SK-N-SH (cell line): ENCODE measurements around the gene ARHGEF28. TPM values are rescaled to one million over a fixed set of nuclear protein-coding genes. Genes with fewer than 3 reads are reported as not detected.
A peak's percentile ranks its signal among the peaks of the same experiment; 100 is the strongest.

Source experiments
- CTCF ChIA-PET: fragments of 300-600, 350-600 bp; formaldehyde crosslinking; extraction: SDS; loops from one replicate; lab custom pipeline; 2021; lab: Yijun Ruan, JAX
- POLR2A ChIA-PET: fragments of 350-600 bp; sonication (Branson Sonifier 250); formaldehyde crosslinking; extraction: SDS; loops from one replicate; lab custom pipeline; 2020; ENCODE audit warnings: antibody characterized with exemption, inconsistent platforms; lab: Yijun Ruan, JAX
- DNase-seq: peaks from one replicate; pipeline ENCODE4 v3.0.0; 2012
- H2AFZ ChIP-seq: fragments of 200-600 bp; sonication (generic); 2 replicates; pipeline ENCODE4 v1.8.1; 2016; ENCODE audit warnings: antibody characterized with exemption, mild to moderate bottlenecking, low read depth
- H3F3A ChIP-seq: fragments of 200-600 bp; sonication (generic); replicated peaks from 2 replicates; pipeline ENCODE3; 2016; ENCODE audit warnings: antibody characterized with exemption, mild to moderate bottlenecking; ENCODE audit not compliant: insufficient read depth
- H3K27ac ChIP-seq, 2 experiments: fragments of 200-500 bp in 1 of 2; fragments of 200-600 bp in 1 of 2; sonication (Bioruptor generic) in 1 of 2; sonication (generic), shearing (Covaris generic) in 1 of 2; 2 replicates each; pipeline versions ENCODE4 v1.5.1 to v1.6.1; 2014 to 2016; ENCODE audit warnings: low read depth in 2 of 2, inconsistent platforms in 1 of 2, low read length in 1 of 2, mild to moderate bottlenecking in 1 of 2, mixed read lengths in 1 of 2
- H3K27me3 ChIP-seq: fragments of 200-600 bp; sonication (generic), shearing (Covaris generic); 2 replicates; pipeline ENCODE4 v1.6.1; 2016; ENCODE audit warnings: mixed run types; ENCODE audit not compliant: insufficient read depth
- H3K36me3 ChIP-seq, 2 experiments: fragments of 200-500 bp in 1 of 2; fragments of 200-600 bp in 1 of 2; sonication (Bioruptor generic) in 1 of 2; sonication (generic) in 1 of 2; replicated peaks in 1 of 2; 2 replicates each; pipeline versions ENCODE3 to v1.5.1; 2014 to 2016; ENCODE audit warnings: low read length in 1 of 2, mild to moderate bottlenecking in 1 of 2; ENCODE audit not compliant: insufficient read depth in 2 of 2, control insufficient read depth in 1 of 2
- H3K4me1 ChIP-seq, 2 experiments: fragments of 200-500 bp in 1 of 2; fragments of 200-600 bp in 1 of 2; sonication (Bioruptor generic) in 1 of 2; sonication (generic), shearing (Covaris generic) in 1 of 2; 2 replicates each; pipeline versions ENCODE4 v1.5.1 to v1.6.1; 2014 to 2016; ENCODE audit warnings: low read depth in 1 of 2, low read length in 1 of 2, mixed run types in 1 of 2; ENCODE audit not compliant: insufficient read depth in 2 of 2, control insufficient read depth in 1 of 2
- H3K4me2 ChIP-seq: fragments of 200-600 bp; sonication (generic), shearing (Covaris generic); 2 replicates; pipeline ENCODE4 v1.6.1; 2017; ENCODE audit warnings: mixed run types
- H3K4me3 ChIP-seq, 2 experiments: fragments of 200-500 bp in 1 of 2; fragments of 200-600 bp in 1 of 2; sonication (Bioruptor generic) in 1 of 2; sonication (generic), shearing (Covaris generic) in 1 of 2; 2 replicates each; pipeline versions ENCODE4 v1.5.1 to v1.8.1; 2014 to 2016; ENCODE audit warnings: low read depth in 2 of 2, inconsistent platforms in 1 of 2, low read length in 1 of 2, mild to moderate bottlenecking in 1 of 2, mixed read lengths in 1 of 2, moderate library complexity in 1 of 2
- H3K79me2 ChIP-seq: fragments of 200-600 bp; sonication (generic); 2 replicates; pipeline ENCODE4 v1.8.1; 2017; ENCODE audit warnings: mild to moderate bottlenecking; ENCODE audit not compliant: insufficient read depth
- H3K9ac ChIP-seq: fragments of 200-600 bp; sonication (generic); 2 replicates; pipeline ENCODE4 v1.6.1; 2017; ENCODE audit warnings: mixed run types
- H3K9me2 ChIP-seq: fragments of 200-600 bp; sonication (generic); 2 replicates; pipeline ENCODE4 v1.6.1; 2017; ENCODE audit warnings: mixed run types
- H3K9me3 ChIP-seq: fragments of 200-600 bp; sonication (generic); 2 replicates; pipeline ENCODE4 v1.6.1; 2017; ENCODE audit warnings: mixed run types, mild to moderate bottlenecking, moderate library complexity
- H4K20me1 ChIP-seq: fragments of 200-600 bp; sonication (generic); 2 replicates; pipeline ENCODE4 v1.6.1; 2017; ENCODE audit warnings: mild to moderate bottlenecking, mixed run types; ENCODE audit not compliant: insufficient read depth
- MAX ChIP-seq: IDR thresholded peaks from 2 replicates; pipeline ENCODE4 v1.4.0; 2012; ENCODE audit warnings: low read depth
- MEF2A ChIP-seq: IDR thresholded peaks from 2 replicates; pipeline ENCODE4 v1.4.0; 2012; ENCODE audit warnings: low read depth, borderline replicate concordance
- POLR2AphosphoS5 ChIP-seq: IDR thresholded peaks from 2 replicates; pipeline ENCODE4 v1.6.1; 2012; ENCODE audit warnings: low read depth, low read length
- REST ChIP-seq: IDR thresholded peaks from 2 replicates; pipeline ENCODE4 v1.6.1; 2012; ENCODE audit warnings: mild to moderate bottlenecking, low read depth, low read length, moderate library complexity
- whole genome bisulfite sequencing: methylation state at CpG from one replicate; pipeline ENCODE4 v1.1.6; 2017; ENCODE audit warnings: low lambda C conversion rate; 5-methylcytosine and 5-hydroxymethylcytosine counted together
- polyA plus RNA-seq, 3 experiments: library from polyadenylated mRNA; depleted of rRNA; stranded (reverse); fragments of >200 nt; gene quantifications; 2 replicates each; pipeline ENCODE4 v1.2.3, GENCODE V29; 2012
- TF ChIP-seq, protein P1 (sequence below): fragments of 150-350 bp; IDR thresholded peaks from 2 replicates; pipeline ENCODE4 v1.6.1; 2016; ENCODE audit warnings: mild to moderate bottlenecking, low read depth, low read length
- TF ChIP-seq, protein P2 (sequence below): fragments of 200-600 bp; sonication (generic); IDR thresholded peaks from 2 replicates; pipeline ENCODE4 v1.6.1; 2017; ENCODE audit warnings: antibody characterized with exemption, mild to moderate bottlenecking, moderate library complexity

ARHGEF28 gene
- polyA plus RNA-seq, 1 of the 3 experiments (the other 2 are of a cell fraction): 4.2 TPM

DNA sequence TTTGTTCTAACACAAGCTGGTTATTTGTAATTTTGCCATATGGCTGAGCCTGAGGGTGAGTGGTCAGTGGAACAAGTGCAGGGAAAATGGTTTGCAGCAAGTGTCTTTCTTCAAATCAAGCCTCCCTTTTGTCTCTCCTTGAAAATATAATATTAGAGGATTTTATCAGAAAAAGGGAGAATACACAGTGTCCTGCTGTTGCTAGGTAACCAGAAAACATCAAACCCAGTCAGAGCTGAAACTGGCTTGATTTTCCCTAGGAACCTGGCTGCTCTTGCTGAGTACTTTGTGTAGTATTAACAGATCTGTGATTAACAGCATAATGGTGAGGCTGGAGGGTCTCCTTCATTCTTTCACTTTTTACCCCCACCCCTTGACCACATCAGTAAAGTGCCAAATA lies 314.0 kb downstream of the ARHGEF28 start (continued):
- TF ChIP-seq REST (no peak), POLR2AphosphoS5 (no peak)

DNA sequence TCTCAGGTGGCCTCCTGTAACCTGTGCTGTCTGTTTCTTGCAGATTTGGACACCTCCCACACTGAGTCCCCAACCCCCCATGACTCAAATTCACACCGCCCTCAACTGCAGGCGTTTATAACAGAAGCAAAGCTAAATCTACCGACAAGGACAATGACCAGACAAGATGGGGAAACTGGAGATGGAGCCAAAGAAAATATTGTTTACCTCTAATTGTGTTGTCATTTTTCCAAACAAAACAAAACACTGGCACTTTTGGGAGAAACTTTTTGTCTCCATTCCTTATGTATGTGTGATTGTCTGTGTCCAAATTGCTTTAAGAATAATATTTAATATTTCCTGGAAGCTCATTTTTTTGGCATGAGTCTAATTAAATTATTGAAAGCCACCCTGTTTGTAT lies 314.8 kb downstream of the ARHGEF28 start:
- CTCF ChIA-PET: interaction anchor here (1.0 to 1.5 kb wide), 4 partner anchors 9 to 706 kb away, joined by 3 to 4 read pairs (median 3); no protein-coding TSS in a partner anchor
- H3K9me2 ChIP-seq: no peaks in the 10 kb centered on the region
- no peak overlapping the region for H3K9ac ChIP-seq
- no peaks in the 10 kb centered on the region for H4K20me1 ChIP-seq
- peaks cover 8% of the 10 kb centered on the region for H3F3A ChIP-seq
- H3K27ac ChIP-seq: peak overlapping the region in 1 of 2 experiments; percentile 94; a peak in 2 of 4 replicates
- 62% methylated on average over 3 of the region's 3 CpGs for WGBS
- no peaks in the 10 kb centered on the region for H3K9me3 ChIP-seq
- peaks cover 0 to 3% of the 10 kb centered on the region in 2 experiments; a peak in 1 of 4 replicates for H3K4me1 ChIP-seq
- no peaks in the 10 kb centered on the region for H3K27me3 ChIP-seq
- no peak overlapping the region for H3K4me3 ChIP-seq
- POLR2A ChIA-PET: no interaction called here
- no peak overlapping the region for H2AFZ ChIP-seq
- no peaks in the 10 kb centered on the region for H3K79me2 ChIP-seq
- H3K36me3 ChIP-seq: peaks cover 0 to 6% of the 10 kb centered on the region in 2 experiments
- no peak overlapping the region for H3K4me2 ChIP-seq
- TF ChIP-seq, protein P1, sequence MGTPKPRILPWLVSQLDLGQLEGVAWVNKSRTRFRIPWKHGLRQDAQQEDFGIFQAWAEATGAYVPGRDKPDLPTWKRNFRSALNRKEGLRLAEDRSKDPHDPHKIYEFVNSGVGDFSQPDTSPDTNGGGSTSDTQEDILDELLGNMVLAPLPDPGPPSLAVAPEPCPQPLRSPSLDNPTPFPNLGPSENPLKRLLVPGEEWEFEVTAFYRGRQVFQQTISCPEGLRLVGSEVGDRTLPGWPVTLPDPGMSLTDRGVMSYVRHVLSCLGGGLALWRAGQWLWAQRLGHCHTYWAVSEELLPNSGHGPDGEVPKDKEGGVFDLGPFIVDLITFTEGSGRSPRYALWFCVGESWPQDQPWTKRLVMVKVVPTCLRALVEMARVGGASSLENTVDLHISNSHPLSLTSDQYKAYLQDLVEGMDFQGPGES: no peak
- no peak for DNase-seq

- CTCF ChIA-PET: no interaction called here
- DNase-seq: no peak
- no peaks in the 10 kb centered on the region for H3K27me3 ChIP-seq
- no peaks in the 10 kb centered on the region for H3K9me2 ChIP-seq
- 67% methylated on average over 1 of the region's 1 CpG for WGBS
- POLR2A ChIA-PET: no interaction called here
- H3K36me3 ChIP-seq: peaks cover 0 to 6% of the 10 kb centered on the region in 2 experiments
- no peaks in the 10 kb centered on the region for H3K79me2 ChIP-seq
- H3K4me1 ChIP-seq: peaks cover 0 to 3% of the 10 kb centered on the region in 2 experiments; a peak in 2 of 4 replicates
- H3K4me2 ChIP-seq: no peak overlapping the region
- H3K9ac ChIP-seq: no peak overlapping the region
- peaks cover 5% of the 10 kb centered on the region for H3F3A ChIP-seq
- no peak overlapping the region for H3K4me3 ChIP-seq
- H2AFZ ChIP-seq: no peak overlapping the region
- H4K20me1 ChIP-seq: no peaks in the 10 kb centered on the region
- no peak overlapping the region for H3K27ac ChIP-seq
- TF ChIP-seq REST: no peak
- TF ChIP-seq MAX: no peak
- TF ChIP-seq, protein P2, sequence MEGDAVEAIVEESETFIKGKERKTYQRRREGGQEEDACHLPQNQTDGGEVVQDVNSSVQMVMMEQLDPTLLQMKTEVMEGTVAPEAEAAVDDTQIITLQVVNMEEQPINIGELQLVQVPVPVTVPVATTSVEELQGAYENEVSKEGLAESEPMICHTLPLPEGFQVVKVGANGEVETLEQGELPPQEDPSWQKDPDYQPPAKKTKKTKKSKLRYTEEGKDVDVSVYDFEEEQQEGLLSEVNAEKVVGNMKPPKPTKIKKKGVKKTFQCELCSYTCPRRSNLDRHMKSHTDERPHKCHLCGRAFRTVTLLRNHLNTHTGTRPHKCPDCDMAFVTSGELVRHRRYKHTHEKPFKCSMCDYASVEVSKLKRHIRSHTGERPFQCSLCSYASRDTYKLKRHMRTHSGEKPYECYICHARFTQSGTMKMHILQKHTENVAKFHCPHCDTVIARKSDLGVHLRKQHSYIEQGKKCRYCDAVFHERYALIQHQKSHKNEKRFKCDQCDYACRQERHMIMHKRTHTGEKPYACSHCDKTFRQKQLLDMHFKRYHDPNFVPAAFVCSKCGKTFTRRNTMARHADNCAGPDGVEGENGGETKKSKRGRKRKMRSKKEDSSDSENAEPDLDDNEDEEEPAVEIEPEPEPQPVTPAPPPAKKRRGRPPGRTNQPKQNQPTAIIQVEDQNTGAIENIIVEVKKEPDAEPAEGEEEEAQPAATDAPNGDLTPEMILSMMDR: no peak
- TF ChIP-seq MEF2A: no peak
- no peak for TF ChIP-seq POLR2AphosphoS5
- H3K9me3 ChIP-seq: no peaks in the 10 kb centered on the region
These were observed 316.8 kb downstream of the ARHGEF28 start for GRCh38 chr5:73942783-73943182.
